ENCODE measurements around the gene GGT6.

GRCh38 chr17:4607261-4607741, 46.9 kb upstream of the GGT6 start:
- TF ChIP-seq CTCF (IDR thresholded peaks at IDR 0.05), result no peak
- TF ChIP-seq RAD21 (IDR thresholded peaks at IDR 0.05; ENCODE audit: low read length), result no peak
- no peak for TF ChIP-seq SIN3A (IDR thresholded peaks at IDR 0.05; ENCODE audit: borderline replicate concordance, low read depth, low read length)
- TF ChIP-seq USF2 (IDR thresholded peaks at IDR 0.05; ENCODE audit: borderline replicate concordance, low read depth, low read length), result no peak
- no peak for TF ChIP-seq YY1 (IDR thresholded peaks at IDR 0.05; ENCODE audit: low read depth)
- no peak for TF ChIP-seq GABPA (IDR thresholded peaks at IDR 0.05; ENCODE audit: low read depth)

All from SK-N-SH (cell line).